Stomach (tissue), 9 donors: ENCODE data around the gene NEO1. TPM values are rescaled to one million over a fixed set of nuclear protein-coding genes. Genes with fewer than 3 reads are reported as not detected.
A peak's percentile ranks its signal among the peaks of the same experiment; 100 is the strongest.
"Not testable (repeated sequence)": the region's sequence is repeated elsewhere in the genome, so short reads cannot be mapped to it uniquely, and the experiment has no call there.

Experiments used
- DNase-seq, 2 donors: peaks; one replicate each; pipeline versions ENCODE4 v3.0.0 to v3.0.0-alpha.2; 2013 to 2019
- H3K27ac ChIP-seq, 5 donors: fragments of 200-600 bp in 4 of 5; sonication (generic) in 4 of 5; one replicate each; pipeline ENCODE4 v1.5.1; 2013 to 2019; ENCODE audit warnings: mild to moderate bottlenecking in 1 of 5, moderate library complexity in 1 of 5
- H3K27me3 ChIP-seq, 3 donors: fragments of 200-600 bp; sonication (generic); one replicate each; pipeline ENCODE4 v1.5.1; 2017 to 2019; ENCODE audit warnings: mixed run types in 1 of 3
- H3K36me3 ChIP-seq, 4 donors: fragments of 200-600 bp; sonication (generic); 1 replicate in 3 of 4; 2 replicates in 1 of 4; pipeline ENCODE4 v1.5.1; 2016 to 2019
- H3K4me1 ChIP-seq, 4 donors: fragments of 200-600 bp; sonication (generic); one replicate each; pipeline ENCODE4 v1.5.1; 2016 to 2019
- H3K4me3 ChIP-seq, 4 donors: fragments of 200-600 bp; sonication (generic) in 3 of 4; one replicate each; pipeline ENCODE4 v1.5.1; 2016 to 2019; ENCODE audit warnings: mild to moderate bottlenecking in 1 of 4
- H3K9me3 ChIP-seq, 4 donors: fragments of 200-600 bp; sonication (generic); one replicate each; pipeline ENCODE4 v1.5.1; 2016 to 2019
- CTCF ChIP-seq, 7 experiments: fragments of 450-650 bp in 4 of 7; fragments of 200-600 bp in 3 of 7; sonication (generic) in 3 of 7; IDR thresholded peaks; one replicate each; pipeline ENCODE4 v1.5.1; 2016 to 2019; ENCODE audit warnings: antibody characterized with exemption in 7 of 7, control low read depth in 2 of 7, mild to moderate bottlenecking in 1 of 7
- EP300 ChIP-seq: sonication (generic); formaldehyde crosslinking; IDR thresholded peaks from one replicate; pipeline ENCODE4 v1.6.1; 2017; ENCODE audit warnings: antibody characterized with exemption
- POLR2A ChIP-seq, 4 donors: fragments of 450-650 bp; IDR thresholded peaks; one replicate each; pipeline ENCODE4 v1.6.1; 2016; ENCODE audit warnings: antibody characterized with exemption in 4 of 4, control low read depth in 2 of 4, mild to moderate bottlenecking in 1 of 4, moderate library complexity in 1 of 4
- POLR2AphosphoS5 ChIP-seq, 3 donors: sonication (generic); formaldehyde crosslinking; IDR thresholded peaks; one replicate each; pipeline ENCODE4 v1.6.1; 2016; ENCODE audit warnings: antibody characterized with exemption in 3 of 3
- WGBS, 5 donors: extraction: QIAGEN DNeasy Blood & Tissue Kit in 3 of 5; methylation state at CpG; one replicate each; pipeline versions ENCODE4 v1.1.5 to v1.1.7; 2013 to 2018; 5-methylcytosine and 5-hydroxymethylcytosine counted together
- intact Hi-C: fragments of 100-400 bp; cut with DNase I; formaldehyde crosslinking; loops from one replicate; pipeline ENCODE4 v1.15.1; 2023; ENCODE audit warnings: low total_unique reads
- polyA plus RNA-seq, 3 donors: library from polyadenylated mRNA; stranded (reverse); fragments of 200-250 nt; gene quantifications; one replicate each; pipeline ENCODE4 v1.2.3, GENCODE V29; 2013
- total RNA-seq, 5 donors: library from RNA; depleted of rRNA; stranded (reverse); fragments of >200 nt; gene quantifications; one replicate each; pipeline versions ENCODE4 v1.1.0 to v1.2.3, GENCODE V29; 2014 to 2016
- donor health status: healthy with polysubstance abuse.
- donor health status: Bipolar disorder and iron deficiency.
- donor health status: healthy.

The NEO1 gene
- total and polyA plus RNA-seq, 8 donors: 4.7 to 182 (median 17.3) TPM

GRCh38 chr15:73212424-73212823 is 160.2 kb downstream of the NEO1 start:
- intact Hi-C loops: no loop called here
- no peaks in the 10 kb centered on the region for H3K36me3 ChIP-seq
- 6 to 26% (median 16%) methylated on average over 1 of the region's 1 CpG for WGBS, 5 donors

GRCh38 chr15:73221450-73221849 is 169.2 kb downstream of the NEO1 start:
- 86 to 96% (median 92%) methylated on average over 8 to 11 of the region's 11 CpGs for WGBS, 5 donors
- H3K27me3 ChIP-seq, H3K4me3 ChIP-seq, H3K36me3 ChIP-seq, intact Hi-C loops, H3K4me1 ChIP-seq, H3K27ac ChIP-seq, H3K9me3 ChIP-seq, DNase-seq: not testable (repeated sequence)

More at GRCh38 chr15:73212424-73212823, 160.2 kb downstream of the NEO1 start:
- no peaks in the 10 kb centered on the region for H3K9me3 ChIP-seq
- H3K27me3 ChIP-seq: no peaks in the 10 kb centered on the region
- H3K27ac ChIP-seq: no peak overlapping the region
- no peak overlapping the region for H3K4me3 ChIP-seq
- peaks cover 0 to 13% (median 0%) of the 10 kb centered on the region in 4 donors for H3K4me1 ChIP-seq
- no peak for DNase-seq
- no peak for TF ChIP-seq POLR2A (IDR thresholded peaks at IDR 0.05)
- TF ChIP-seq CTCF (IDR thresholded peaks at IDR 0.05): no peak
- TF ChIP-seq POLR2AphosphoS5 (IDR thresholded peaks at IDR 0.05): no peak
- no peak for TF ChIP-seq EP300

GRCh38 chr15:73225358-73226015 is 173.2 kb downstream of the NEO1 start:
- intact Hi-C loops: no loop called here
- no peak overlapping the region for H3K4me3 ChIP-seq
- TF ChIP-seq EP300: no peak
- no peak for TF ChIP-seq CTCF (IDR thresholded peaks at IDR 0.05)
- no peak for TF ChIP-seq POLR2AphosphoS5 (IDR thresholded peaks at IDR 0.05)
- no peak for TF ChIP-seq POLR2A (IDR thresholded peaks at IDR 0.05)
- H3K36me3 ChIP-seq: peaks cover 0 to 4% (median 0%) of the 10 kb centered on the region in 4 donors
- no peaks in the 10 kb centered on the region for H3K27me3 ChIP-seq
- H3K9me3 ChIP-seq: peaks cover 0 to 4% (median 0%) of the 10 kb centered on the region in 4 donors
- H3K27ac ChIP-seq: no peak overlapping the region
- DNase-seq: peak in 1 of 2 donors; percentile 25
- peaks cover 0 to 13% (median 9%) of the 10 kb centered on the region in 4 donors for H3K4me1 ChIP-seq
- WGBS, 5 donors: 78 to 89% (median 87%) methylated on average over 13 of the region's 13 CpGs

GRCh38 chr15:73226093-73226814 is 174.0 kb downstream of the NEO1 start:
- no peak overlapping the region for H3K27ac ChIP-seq
- H3K9me3 ChIP-seq: peaks cover 0 to 4% (median 0%) of the 10 kb centered on the region in 4 donors
- no peaks in the 10 kb centered on the region for H3K27me3 ChIP-seq
- peaks cover 0 to 4% (median 0%) of the 10 kb centered on the region in 4 donors for H3K36me3 ChIP-seq
- 81 to 89% (median 83%) methylated on average over 9 of the region's 9 CpGs for WGBS, 5 donors
- no peak for TF ChIP-seq CTCF (IDR thresholded peaks at IDR 0.05)
- DNase-seq: no peak
- H3K4me1 ChIP-seq: peaks cover 0 to 14% (median 9%) of the 10 kb centered on the region in 4 donors
- intact Hi-C loops: no loop called here
- H3K4me3 ChIP-seq: no peak overlapping the region
